Trophoblast cell (in vitro differentiated cells and primary cell): Measurements from ENCODE around the gene KCNC1.

Source experiments
- DNase-seq, 2 donors: peaks; one replicate each; pipeline ENCODE4 v3.0.0-alpha.2; 2016
- H2AFZ ChIP-seq: 2 replicates; pipeline ENCODE4 v1.6.1; 2013; ENCODE audit warnings: low read length, moderate library complexity, mild to moderate bottlenecking; ENCODE audit not compliant: insufficient read depth, poor library complexity
- H2AK5ac ChIP-seq: 2 replicates; pipeline ENCODE4 v1.6.1; 2013; ENCODE audit warnings: mild to moderate bottlenecking, low read length
- H2BK120ac ChIP-seq: 2 replicates; pipeline ENCODE4 v1.6.1; 2013; ENCODE audit warnings: low read length, mild to moderate bottlenecking, moderate library complexity; ENCODE audit not compliant: insufficient read depth, poor library complexity
- H2BK12ac ChIP-seq: 2 replicates; pipeline ENCODE4 v1.6.1; 2013; ENCODE audit warnings: mild to moderate bottlenecking, low read length, moderate library complexity
- H2BK5ac ChIP-seq: 2 replicates; pipeline ENCODE4 v1.6.1; 2013; ENCODE audit warnings: low read length, low read depth, moderate library complexity, mild to moderate bottlenecking; ENCODE audit not compliant: poor library complexity
- H3K14ac ChIP-seq: 2 replicates; pipeline ENCODE4 v1.6.1; 2013; ENCODE audit warnings: mild to moderate bottlenecking, low read length
- H3K18ac ChIP-seq: 2 replicates; pipeline ENCODE4 v1.6.1; 2013; ENCODE audit warnings: mild to moderate bottlenecking, low read length
- H3K23ac ChIP-seq: 2 replicates; pipeline ENCODE4 v1.6.1; 2013; ENCODE audit warnings: low read length
- H3K27ac ChIP-seq: 2 replicates; pipeline ENCODE4 v1.5.1; 2013; ENCODE audit warnings: low read depth, mild to moderate bottlenecking, inconsistent platforms, low read length, moderate library complexity
- H3K27me3 ChIP-seq: 2 replicates; pipeline ENCODE4 v1.6.1; 2013; ENCODE audit warnings: inconsistent platforms, mild to moderate bottlenecking, low read length, moderate library complexity; ENCODE audit not compliant: insufficient read depth
- H3K36me3 ChIP-seq, 2 experiments: 1 replicate in 1 of 2; 2 replicates in 1 of 2; pipeline ENCODE4 v1.6.1; 2013; ENCODE audit warnings: low read length in 2 of 2, mild to moderate bottlenecking in 2 of 2, moderate library complexity in 1 of 2; ENCODE audit not compliant: insufficient read depth in 2 of 2, control insufficient read depth in 1 of 2
- H3K4ac ChIP-seq: 2 replicates; pipeline ENCODE4 v1.6.1; 2013; ENCODE audit warnings: low read depth, mild to moderate bottlenecking, low read length, moderate library complexity
- H3K4me1 ChIP-seq, 2 experiments: 1 replicate in 1 of 2; 2 replicates in 1 of 2; pipeline ENCODE4 v1.6.1; 2013; ENCODE audit warnings: low read length in 2 of 2, mild to moderate bottlenecking in 2 of 2, moderate library complexity in 1 of 2; ENCODE audit not compliant: insufficient read depth in 2 of 2, control insufficient read depth in 1 of 2
- H3K4me2 ChIP-seq: 2 replicates; pipeline ENCODE4 v1.6.1; 2013; ENCODE audit warnings: inconsistent platforms, mild to moderate bottlenecking, low read length, moderate library complexity
- H3K4me3 ChIP-seq: 2 replicates; pipeline ENCODE4 v1.5.1; 2013; ENCODE audit warnings: mild to moderate bottlenecking, low read depth, low read length, inconsistent platforms
- H3K79me1 ChIP-seq: one replicate; pipeline ENCODE4 v1.6.1; 2013; ENCODE audit warnings: low read length
- H3K79me2 ChIP-seq: 2 replicates; pipeline ENCODE4 v1.6.1; 2013; ENCODE audit warnings: low read length, mild to moderate bottlenecking; ENCODE audit not compliant: control insufficient read depth, insufficient read depth, poor library complexity
- H3K9ac ChIP-seq: 2 replicates; pipeline ENCODE4 v1.6.1; 2013; ENCODE audit warnings: mild to moderate bottlenecking, low read length
- H3K9me3 ChIP-seq: 2 replicates; pipeline ENCODE4 v1.6.1; 2013; ENCODE audit warnings: low read depth, mild to moderate bottlenecking, control low read depth, inconsistent platforms, low read length; ENCODE audit not compliant: insufficient read depth
- H4K12ac ChIP-seq: 2 replicates; pipeline ENCODE4 v1.6.1; 2013; ENCODE audit warnings: low read depth, mild to moderate bottlenecking, low read length, moderate library complexity
- H4K8ac ChIP-seq: 2 replicates; pipeline ENCODE4 v1.6.1; 2013; ENCODE audit warnings: low read depth, mild to moderate bottlenecking, low read length, moderate library complexity
- H4K91ac ChIP-seq: one replicate; pipeline ENCODE4 v1.6.1; 2013; ENCODE audit warnings: low read depth, mild to moderate bottlenecking, low read length, moderate library complexity
- WGBS: extraction: QIAGEN DNeasy Blood & Tissue Kit; methylation state at CpG from one replicate; pipeline ENCODE4 v1.1.7; 2013; ENCODE audit warnings: missing lambda C conversion rate; ENCODE audit not compliant: insufficient read length, insufficient coverage; ENCODE audit errors: extremely low coverage; 5-methylcytosine and 5-hydroxymethylcytosine counted together

Gene KCNC1

GRCh38 chr11:17766590-17766989 lies 32.0 kb downstream of the KCNC1 start:
- no CpG with 5 or more reads among the region's 5 CpGs for WGBS
- Histone ChIP-seq H2BK120ac (no peak overlapping the region), H3K27me3 (no peaks in the 10 kb centered on the region), H3K9ac (no peak overlapping the region), H3K36me3 (no peaks in the 10 kb centered on the region), H3K14ac (no peak overlapping the region), H3K23ac (no peak overlapping the region), H3K79me2 (no peaks in the 10 kb centered on the region), H3K27ac (no peak overlapping the region), H4K91ac (no peak overlapping the region), H2BK5ac (no peak overlapping the region), H3K18ac (no peak overlapping the region), H2AFZ (no peak overlapping the region), H3K79me1 (no peaks in the 10 kb centered on the region), H3K4me3 (no peak overlapping the region), H3K9me3 (no peaks in the 10 kb centered on the region), H3K4me1 (no peaks in the 10 kb centered on the region), H3K4ac (no peak overlapping the region), H3K4me2 (no peak overlapping the region), H2BK12ac (no peak overlapping the region), H4K8ac (no peak overlapping the region), H4K12ac (no peak overlapping the region), H2AK5ac (no peak overlapping the region)
- no peak for DNase-seq

- H3K79me1 ChIP-seq, result no peaks in the 10 kb centered on the region
- DNase-seq, result no peak
- H2BK120ac ChIP-seq, result no peak overlapping the region
- H3K79me2 ChIP-seq, result no peaks in the 10 kb centered on the region
- no peak overlapping the region for H3K4ac ChIP-seq
- no peaks in the 10 kb centered on the region for H3K9me3 ChIP-seq
- H2AK5ac ChIP-seq, result no peak overlapping the region
- H4K91ac ChIP-seq, result no peak overlapping the region
- WGBS, result no CpG with 5 or more reads among the region's 7 CpGs
- no peak overlapping the region for H3K9ac ChIP-seq
- H4K8ac ChIP-seq, result no peak overlapping the region
- H2AFZ ChIP-seq, result no peak overlapping the region
- H2BK12ac ChIP-seq, result no peak overlapping the region
- no peak overlapping the region for H4K12ac ChIP-seq
- H3K4me1 ChIP-seq, result no peaks in the 10 kb centered on the region
- no peak overlapping the region for H2BK5ac ChIP-seq
- no peak overlapping the region for H3K18ac ChIP-seq
- no peak overlapping the region for H3K4me3 ChIP-seq
- H3K14ac ChIP-seq, result no peak overlapping the region
- no peak overlapping the region for H3K4me2 ChIP-seq
- no peak overlapping the region for H3K23ac ChIP-seq
- no peaks in the 10 kb centered on the region for H3K27me3 ChIP-seq
- no peak overlapping the region for H3K27ac ChIP-seq
- no peaks in the 10 kb centered on the region for H3K36me3 ChIP-seq
These were observed 32.8 kb downstream of the KCNC1 start for GRCh38 chr11:17767301-17767885.

DNA sequence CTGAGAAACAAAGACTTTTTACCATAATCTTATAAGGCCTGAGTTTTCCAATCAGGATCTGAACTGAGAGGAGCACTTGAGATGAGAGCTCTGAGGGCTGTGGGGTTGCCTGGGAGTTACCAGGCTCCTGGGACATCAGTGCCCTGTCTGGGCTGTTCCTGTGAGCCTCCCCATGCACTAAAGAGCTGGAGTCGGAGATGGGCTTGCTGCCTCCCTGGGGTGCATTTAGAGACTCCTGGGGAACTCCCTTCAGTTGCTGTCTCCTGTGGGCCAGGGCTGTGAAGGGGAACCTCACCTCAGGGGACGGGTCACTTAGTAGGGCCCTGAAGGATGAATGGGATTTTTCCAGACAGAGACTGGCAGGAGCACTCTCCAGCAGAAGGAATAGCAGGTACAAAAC lies 33.3 kb downstream of the KCNC1 start:
- no peak overlapping the region for H4K12ac ChIP-seq
- H3K9me3 ChIP-seq, result no peaks in the 10 kb centered on the region
- H3K27ac ChIP-seq, result no peak overlapping the region
- H3K4ac ChIP-seq, result no peak overlapping the region
- H2BK5ac ChIP-seq, result no peak overlapping the region
- H3K4me2 ChIP-seq, result no peak overlapping the region
- WGBS, result no CpG with 5 or more reads among the region's 2 CpGs
- H3K4me1 ChIP-seq, result no peaks in the 10 kb centered on the region
- no peak overlapping the region for H3K4me3 ChIP-seq
- no peaks in the 10 kb centered on the region for H3K79me1 ChIP-seq
- H3K36me3 ChIP-seq, result no peaks in the 10 kb centered on the region
- no peak overlapping the region for H3K9ac ChIP-seq
- H3K23ac ChIP-seq, result no peak overlapping the region
- no peak overlapping the region for H2AFZ ChIP-seq
- H3K79me2 ChIP-seq, result no peaks in the 10 kb centered on the region
- no peak overlapping the region for H2AK5ac ChIP-seq
- H4K91ac ChIP-seq, result no peak overlapping the region
- no peaks in the 10 kb centered on the region for H3K27me3 ChIP-seq
- no peak overlapping the region for H3K18ac ChIP-seq
- DNase-seq, result no peak
- H3K14ac ChIP-seq, result no peak overlapping the region
- H2BK12ac ChIP-seq, result no peak overlapping the region
- no peak overlapping the region for H2BK120ac ChIP-seq
- H4K8ac ChIP-seq, result no peak overlapping the region

DNA sequence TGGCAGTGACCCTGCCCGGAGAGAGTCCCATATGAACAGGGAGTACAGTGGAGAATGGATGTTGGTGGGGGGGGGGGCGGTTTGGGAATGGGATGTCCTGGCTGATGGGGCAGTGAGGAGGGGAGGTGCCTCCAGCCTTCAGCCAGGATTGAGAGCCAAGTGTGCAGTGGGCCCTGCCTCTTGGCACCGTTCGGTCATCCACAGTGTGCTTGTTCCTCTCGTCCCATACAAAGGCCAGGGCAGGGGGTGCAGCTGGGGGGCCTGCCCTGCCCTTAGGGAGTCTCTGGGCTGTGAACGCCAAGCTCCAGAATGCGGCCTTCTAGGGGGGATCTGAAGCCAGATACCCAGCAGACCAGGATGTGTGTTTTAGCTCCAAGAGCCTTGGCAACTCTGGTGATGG lies 34.0 kb downstream of the KCNC1 start:
- Histone ChIP-seq H2BK12ac (no peak overlapping the region), H3K79me1 (no peaks in the 10 kb centered on the region), H3K14ac (no peak overlapping the region), H3K9ac (no peak overlapping the region), H3K4ac (no peak overlapping the region), H3K9me3 (no peaks in the 10 kb centered on the region), H3K36me3 (no peaks in the 10 kb centered on the region), H3K18ac (no peak overlapping the region), H2AFZ (no peak overlapping the region), H2BK120ac (no peak overlapping the region), H3K27me3 (no peaks in the 10 kb centered on the region), H2BK5ac (no peak overlapping the region), H3K4me2 (no peak overlapping the region), H3K4me3 (no peak overlapping the region), H4K12ac (no peak overlapping the region), H3K27ac (no peak overlapping the region), H3K79me2 (no peaks in the 10 kb centered on the region), H4K8ac (no peak overlapping the region), H3K23ac (no peak overlapping the region), H2AK5ac (no peak overlapping the region), H3K4me1 (no peaks in the 10 kb centered on the region), H4K91ac (no peak overlapping the region)
- DNase-seq, result no peak
- WGBS, result no CpG with 5 or more reads among the region's 7 CpGs
